ENCODE data around the gene RBPMS2. TPM values are rescaled to one million over a fixed set of nuclear protein-coding genes. Genes with fewer than 3 reads are reported as not detected.
A peak's percentile ranks its signal among the peaks of the same experiment; 100 is the strongest.

The RBPMS2 gene
- total and polyA plus RNA-seq, 2 of the 8 experiments (the other 6 are each of a cell fraction or from before 2014, with no cell fraction given): 55.8 to 238 TPM

DNA sequence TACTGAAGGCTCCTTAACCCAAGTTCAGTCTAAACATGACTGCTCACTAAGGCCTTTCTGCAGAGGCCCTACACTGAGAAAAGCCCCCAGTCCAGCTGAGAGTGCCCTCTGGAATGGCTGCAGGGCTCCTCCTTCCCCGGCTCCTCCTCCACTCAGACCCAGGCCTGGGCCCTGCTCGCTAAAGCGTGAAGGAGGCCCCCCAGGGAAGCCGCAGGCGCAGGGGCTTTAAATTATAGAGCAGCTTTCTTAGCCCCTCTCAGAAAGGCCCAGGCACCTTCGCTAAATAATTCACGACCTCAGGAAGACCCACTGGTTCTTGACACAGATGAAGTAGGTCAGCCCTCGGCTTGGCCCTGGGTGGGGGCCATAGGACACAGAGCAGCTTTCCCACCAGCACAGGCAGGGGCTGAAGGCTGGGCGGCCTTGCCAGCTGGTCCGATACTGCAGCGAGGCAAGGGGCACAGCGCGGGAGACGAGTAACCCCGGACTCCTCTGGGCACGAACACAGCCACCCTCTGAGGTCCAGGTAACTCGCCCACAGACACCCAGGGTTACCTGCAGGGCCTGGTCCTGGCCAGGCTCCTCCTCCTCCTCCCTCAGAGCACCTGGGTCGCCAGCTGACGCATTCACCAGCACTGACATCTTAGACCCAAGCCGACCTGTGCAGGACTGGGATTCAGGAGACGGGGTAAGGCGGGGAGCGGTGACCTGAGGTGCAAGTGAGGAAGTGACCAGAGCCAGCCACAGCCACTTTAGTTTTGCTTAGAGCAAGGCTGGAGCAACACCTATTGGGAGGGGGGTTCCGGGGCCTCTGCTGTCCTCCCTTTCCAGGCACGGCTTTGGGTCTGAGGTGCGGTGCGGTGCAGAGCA, 36.9 kb downstream of the RBPMS2 start:
- peaks cover 6 to 8% of the 10 kb centered on the region in 2 experiments for H4K20me1 ChIP-seq (replicated peaks in 1 of 2; ENCODE audit: control insufficient read depth in 1 of 2, insufficient read depth in 2 of 2, low read length in 2 of 2)
- no peaks in the 10 kb centered on the region for H3K27me3 ChIP-seq (replicated peaks in 1 of 4; ENCODE audit: control insufficient read depth in 3 of 4, extremely low read depth in 1 of 4, insufficient read depth in 3 of 4, low read length in 3 of 4)
- H3K9ac ChIP-seq (replicated peaks in 1 of 4; ENCODE audit: extremely low read depth in 1 of 4, low read depth in 3 of 4, low read length in 3 of 4): no peak overlapping the region
- WGBS, 2 experiments (ENCODE audit: extremely low coverage in 1 of 2, insufficient coverage in 1 of 2, insufficient read length in 1 of 2, insufficient replicate concordance in 2 of 2, low coverage in 1 of 2, low lambda C conversion rate in 2 of 2, missing lambda C conversion rate in 1 of 2): 94% methylated on average over 27 of the region's 27 CpGs; no CpG with 5 or more reads in 1 of the 2 experiments
- ChIA-PET CTCF (ENCODE audit: partially characterized antibody) (interaction anchor here (1.1 to 46.3 kb wide), 6 partner anchors 8 to 74 kb away, joined by 3 to 883 read pairs (median 8); no protein-coding TSS in a partner anchor), POLR2A (ENCODE audit: partially characterized antibody) (interaction anchor here (1.1 to 59.2 kb wide), 9 partner anchors 10 to 102 kb away, joined by 3 to 1192 read pairs (median 5); partner anchors contain the start of gene RBPMS2)
- H3K4me2 ChIP-seq (ENCODE audit: insufficient read depth in 1 of 2, low read depth in 2 of 2, low read length in 2 of 2): no peak overlapping the region
- H2BK20ac ChIP-seq (ENCODE audit: low read length): no peak overlapping the region
- H3K23me2 ChIP-seq (ENCODE audit: low read depth, low read length): no peaks in the 10 kb centered on the region
- DNase-seq (ENCODE audit: low read depth in 1 of 2, low spot score in 2 of 2) (no peak), FAIRE-seq (no peak)
- H2AK5ac ChIP-seq (ENCODE audit: low read depth, low read length): no peak overlapping the region
- H3K56ac ChIP-seq (replicated peaks; ENCODE audit: insufficient read length, low read depth, low read length): no peak overlapping the region
- peaks cover 0 to 2% (median 0%) of the 10 kb centered on the region in 4 experiments; a peak in 2 of 7 replicates for H3K4me1 ChIP-seq (replicated peaks in 1 of 4; ENCODE audit: control insufficient read depth in 3 of 4, insufficient read depth in 4 of 4, low read length in 3 of 4)
- no peak overlapping the region; the same call in 1 of the 2 replicates for H2BK5ac ChIP-seq (ENCODE audit: low read depth, low read length)
- no peak overlapping the region for H2BK15ac ChIP-seq (ENCODE audit: low read length)
- H2AFZ ChIP-seq (ENCODE audit: low read length): no peak overlapping the region
- no peak overlapping the region for H2BK12ac ChIP-seq (ENCODE audit: low read depth, low read length)
- no peak overlapping the region for H2BK120ac ChIP-seq (replicated peaks; ENCODE audit: low read depth, low read length)
- no peak overlapping the region for H3K14ac ChIP-seq (ENCODE audit: insufficient read length)
- peaks cover 8% of the 10 kb centered on the region for H3K79me1 ChIP-seq (ENCODE audit: low read depth, low read length)
- H3K18ac ChIP-seq (ENCODE audit: extremely low read depth, low read length): no peak overlapping the region
- no peaks in the 10 kb centered on the region for H3K9me3 ChIP-seq (ENCODE audit: insufficient read depth in 2 of 2, low read depth in 1 of 2, low read length in 1 of 2)
- H4K91ac ChIP-seq (replicated peaks; ENCODE audit: insufficient read length, low read length): no peak overlapping the region
- H3K4ac ChIP-seq (replicated peaks; ENCODE audit: insufficient read length, low read depth, low read length): no peak overlapping the region
- no peak overlapping the region for H4K8ac ChIP-seq (ENCODE audit: extremely low read depth, insufficient read depth, low read length)
- H3K79me2 ChIP-seq (ENCODE audit: control insufficient read depth in 1 of 2, insufficient read depth in 2 of 2, low read length in 2 of 2): peaks cover 0 to 19% of the 10 kb centered on the region in 2 experiments; a peak in 2 of 4 replicates
- no peak for TF ChIP-seq NANOG (IDR thresholded peaks at IDR 0.05; ENCODE audit: insufficient read depth, low read depth, low read length, poor library complexity, severe bottlenecking)
- TF ChIP-seq POLR2A (IDR thresholded peaks at IDR 0.05; ENCODE audit: control extremely low read depth in 1 of 2, low read depth in 2 of 2, low read length in 2 of 2): 0 out of 3 replicates have a peak, but pooled peaks of 1 of the 2 experiments have one; percentile 28
- TF ChIP-seq PHF8 (conservative IDR thresholded peaks at IDR 0.05; ENCODE audit: low read depth, low read length): no peak
- peak overlapping the region; percentile 4; the same call in 1 of the 2 replicates for H3K27ac ChIP-seq (ENCODE audit: low read depth, low read length)
- peaks cover 2 to 53% (median 23%) of the 10 kb centered on the region in 4 experiments; a peak in 7 of 8 replicates for H3K36me3 ChIP-seq (ENCODE audit: control insufficient read depth in 2 of 4, insufficient read depth in 4 of 4, low read length in 3 of 4)
- no peak overlapping the region for H4K5ac ChIP-seq (ENCODE audit: insufficient read length, low read depth, low read length)
- H3K23ac ChIP-seq (ENCODE audit: insufficient read length): no peak overlapping the region
- H3K4me3 ChIP-seq (ENCODE audit: extremely low read depth in 1 of 4, insufficient read depth in 2 of 4, low read depth in 3 of 4, low read length in 4 of 4): no peak overlapping the region

All from H1 (cell line).